HEK293T (cell line): ENCODE results near the gene SELENOT.

Source experiments
- BHLHE40 ChIP-seq: fragments of 450-650 bp; IDR thresholded peaks from 2 replicates; pipeline ENCODE4 v1.6.1; 2016; ENCODE audit warnings: mild to moderate bottlenecking, moderate library complexity, borderline replicate concordance
- FOXA1 ChIP-seq: fragments of 450-650 bp; IDR thresholded peaks from 2 replicates; pipeline ENCODE4 v1.6.1; 2016; ENCODE audit warnings: mild to moderate bottlenecking
- FOXK2 ChIP-seq: fragments of 450-650 bp; IDR thresholded peaks from 2 replicates; pipeline ENCODE4 v1.6.1; 2016; ENCODE audit warnings: mild to moderate bottlenecking
- FOXM1 ChIP-seq: fragments of 450-650 bp; IDR thresholded peaks from 2 replicates; pipeline ENCODE4 v1.6.1; 2017; ENCODE audit warnings: mild to moderate bottlenecking, borderline replicate concordance
- HDGF ChIP-seq: fragments of 450-650 bp; IDR thresholded peaks from 2 replicates; pipeline ENCODE4 v1.6.1; 2017; ENCODE audit warnings: antibody characterized with exemption, borderline replicate concordance
- SP1 ChIP-seq: fragments of 450-650 bp; IDR thresholded peaks from 2 replicates; pipeline ENCODE4 v1.6.1; 2017
- SUZ12 ChIP-seq: fragments of 450-650 bp; IDR thresholded peaks from 2 replicates; pipeline ENCODE4 v1.6.1; 2016; ENCODE audit warnings: mild to moderate bottlenecking
- TARDBP ChIP-seq: fragments of 450-650 bp; IDR thresholded peaks from 2 replicates; pipeline ENCODE4 v1.6.1; 2016
- ZNF384 ChIP-seq: fragments of 450-650 bp; IDR thresholded peaks from 2 replicates; pipeline ENCODE4 v1.6.1; 2016

- TF ChIP-seq BHLHE40 (no peak), FOXA1 (no peak), HDGF (no peak), FOXM1 (no peak), SP1 (no peak), TARDBP (no peak), SUZ12 (no peak), FOXK2 (no peak), ZNF384 (no peak)
These were observed 38.9 kb upstream of the SELENOT start for GRCh38 chr3:150564243-150564642.
